Mucosa of stomach (tissue), 1 donor: ENCODE data around the gene CLIP2.

Experiments
- H3K27me3 ChIP-seq: one replicate; pipeline ENCODE4 v1.7.0; 2013; ENCODE audit warnings: mild to moderate bottlenecking, low read length; ENCODE audit not compliant: control insufficient read depth, insufficient read depth
- H3K36me3 ChIP-seq: one replicate; pipeline ENCODE4 v1.7.0; 2013; ENCODE audit warnings: low read length; ENCODE audit not compliant: control insufficient read depth, insufficient read depth
- H3K4me1 ChIP-seq: one replicate; pipeline ENCODE4 v1.7.0; 2013; ENCODE audit warnings: mild to moderate bottlenecking, low read length; ENCODE audit not compliant: control insufficient read depth, insufficient read depth
- H3K4me3 ChIP-seq: one replicate; pipeline ENCODE4 v1.7.0; 2013; ENCODE audit warnings: low read length
- H3K9ac ChIP-seq: one replicate; pipeline ENCODE4 v1.7.0; 2013; ENCODE audit warnings: mild to moderate bottlenecking, low read length, moderate library complexity
- H3K9me3 ChIP-seq: one replicate; pipeline ENCODE4 v1.7.0; 2013; ENCODE audit warnings: mild to moderate bottlenecking, low read length, moderate library complexity; ENCODE audit not compliant: control insufficient read depth
- donor health status: Pancreatic carcinoma.

Gene CLIP2

GRCh38 chr7:74291535-74291934 lies 2.3 kb downstream of the CLIP2 start:
- H3K9ac ChIP-seq, result peak overlapping the region; percentile 17
- H3K4me1 ChIP-seq, result peaks cover 80% of the 10 kb centered on the region
- no peaks in the 10 kb centered on the region for H3K9me3 ChIP-seq
- no peak overlapping the region for H3K4me3 ChIP-seq
- no peaks in the 10 kb centered on the region for H3K36me3 ChIP-seq
- no peaks in the 10 kb centered on the region for H3K27me3 ChIP-seq

GRCh38 chr7:74292757-74293576 lies 3.8 kb downstream of the CLIP2 start:
- peaks cover 66% of the 10 kb centered on the region for H3K4me1 ChIP-seq
- H3K4me3 ChIP-seq, result peak overlapping the region; percentile 63
- H3K9ac ChIP-seq, result peak overlapping the region; percentile 81

DNA sequence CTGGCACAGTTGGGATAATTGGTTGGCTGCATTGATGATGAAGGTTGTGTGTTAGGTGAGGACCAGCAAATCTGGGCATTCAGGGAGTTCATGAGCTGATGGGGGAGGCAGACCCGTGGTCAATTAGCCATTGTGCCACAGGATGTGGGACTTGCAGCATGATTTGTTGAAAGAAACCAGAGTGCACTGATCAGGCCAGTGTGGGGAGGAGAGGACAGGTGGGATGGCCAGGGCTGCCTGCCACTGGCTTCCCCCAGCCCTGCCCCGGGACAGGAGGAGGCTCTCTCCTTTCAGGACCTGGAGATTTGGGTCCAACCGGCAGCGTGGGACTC lies 4.3 kb downstream of the CLIP2 start:
- H3K36me3 ChIP-seq, result no peaks in the 10 kb centered on the region
- H3K9me3 ChIP-seq, result no peaks in the 10 kb centered on the region
- H3K27me3 ChIP-seq, result no peaks in the 10 kb centered on the region
- H3K4me1 ChIP-seq, result peaks cover 61% of the 10 kb centered on the region
- peak overlapping the region; percentile 63 for H3K4me3 ChIP-seq
- peak overlapping the region; percentile 81 for H3K9ac ChIP-seq

More at GRCh38 chr7:74292757-74293576, 3.8 kb downstream of the CLIP2 start:
- Histone ChIP-seq H3K9me3 (no peaks in the 10 kb centered on the region), H3K27me3 (no peaks in the 10 kb centered on the region), H3K36me3 (no peaks in the 10 kb centered on the region)

- Histone ChIP-seq H3K27me3 (no peaks in the 10 kb centered on the region), H3K36me3 (no peaks in the 10 kb centered on the region), H3K9me3 (no peaks in the 10 kb centered on the region), H3K4me1 (peaks cover 59% of the 10 kb centered on the region), H3K9ac (peak overlapping the region; percentile 45), H3K4me3 (no peak overlapping the region)
These were observed 5.2 kb downstream of the CLIP2 start for GRCh38 chr7:74294191-74294998.

DNA sequence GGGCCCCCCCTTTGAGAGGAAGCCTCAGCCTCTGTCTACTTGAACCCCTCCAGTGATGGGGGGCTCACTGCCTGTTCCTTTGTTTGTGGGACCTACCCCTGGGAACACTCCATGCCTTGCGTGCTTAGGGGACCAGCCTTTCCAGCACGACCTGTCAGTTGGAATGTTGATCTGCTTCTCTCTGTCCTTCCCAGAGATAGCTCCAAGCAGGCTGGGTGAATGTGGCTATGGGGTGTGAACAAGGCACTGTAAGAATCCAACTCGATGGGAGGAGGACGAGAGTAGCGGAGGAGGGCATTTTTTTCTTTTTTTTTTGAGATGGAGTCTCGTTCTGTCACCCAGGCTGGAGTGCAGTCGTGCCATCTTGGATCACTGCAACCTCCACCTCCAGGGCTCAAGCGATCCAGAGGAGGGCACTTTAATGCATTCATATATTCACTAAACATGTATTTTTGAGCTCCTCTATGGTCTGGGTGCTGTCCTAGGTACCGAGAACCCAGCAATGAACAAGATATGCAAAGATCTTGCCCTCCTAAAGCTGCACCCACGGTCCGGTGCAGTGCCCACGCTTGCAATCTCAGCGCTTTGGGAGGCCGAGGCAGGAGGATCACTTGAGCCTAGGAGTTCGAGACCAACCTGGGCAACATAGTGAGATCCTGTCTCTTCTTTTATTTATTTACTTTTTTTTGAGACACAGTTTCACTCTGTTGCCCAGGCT lies 8.5 kb downstream of the CLIP2 start:
- no peaks in the 10 kb centered on the region for H3K36me3 ChIP-seq
- no peaks in the 10 kb centered on the region for H3K27me3 ChIP-seq

DNA sequence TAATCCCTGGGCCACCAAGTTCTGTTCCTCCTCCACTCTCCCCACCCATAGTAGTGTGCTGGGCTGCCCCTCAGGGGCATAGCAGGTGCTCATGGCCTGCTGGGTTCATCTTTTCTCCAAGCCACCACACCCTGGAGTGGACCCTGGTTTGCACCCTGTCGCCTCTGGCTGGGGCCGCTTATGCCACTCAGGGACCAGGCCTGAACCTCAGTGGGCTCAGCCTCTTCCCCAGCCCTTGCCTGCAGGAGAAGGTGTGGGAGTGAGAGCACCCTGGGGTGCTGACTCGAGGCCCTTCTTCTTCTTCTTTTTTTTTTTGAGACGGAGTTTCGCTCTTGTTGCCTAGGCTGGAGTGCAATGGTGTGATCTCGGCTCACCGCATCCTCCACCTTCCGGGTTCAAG lies 10.2 kb downstream of the CLIP2 start:
- Histone ChIP-seq H3K9ac (no peak overlapping the region), H3K4me1 (peaks cover 27% of the 10 kb centered on the region), H3K4me3 (no peak overlapping the region), H3K27me3 (no peaks in the 10 kb centered on the region), H3K9me3 (no peaks in the 10 kb centered on the region), H3K36me3 (no peaks in the 10 kb centered on the region)

More for the DNA sequence above, 8.5 kb downstream of the CLIP2 start:
- H3K4me3 ChIP-seq, result no peak overlapping the region
- H3K9ac ChIP-seq, result no peak overlapping the region
- peaks cover 38% of the 10 kb centered on the region for H3K4me1 ChIP-seq
- no peaks in the 10 kb centered on the region for H3K9me3 ChIP-seq

DNA sequence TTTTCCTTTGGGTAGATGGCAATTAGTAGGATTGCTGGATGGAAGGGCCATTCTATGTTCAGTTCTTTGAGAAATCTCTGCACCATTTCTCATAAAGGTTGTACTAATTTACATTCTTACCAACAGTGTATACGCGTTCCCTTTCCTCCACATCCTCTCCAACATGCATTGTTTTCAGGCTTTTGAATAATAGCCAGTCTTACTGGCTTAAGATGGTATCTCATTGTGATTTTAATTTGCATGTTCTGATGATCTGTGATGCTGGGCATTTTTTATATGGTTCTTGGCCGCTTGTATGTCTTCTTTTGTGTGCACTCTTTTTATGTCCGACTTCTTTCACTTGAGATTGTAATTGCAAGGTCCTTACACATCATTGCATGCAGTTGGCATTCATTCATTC lies 11.7 kb downstream of the CLIP2 start:
- no peaks in the 10 kb centered on the region for H3K27me3 ChIP-seq
- no peak overlapping the region for H3K9ac ChIP-seq
- no peaks in the 10 kb centered on the region for H3K36me3 ChIP-seq

GRCh38 chr7:74302745-74303221 lies 13.6 kb downstream of the CLIP2 start:
- Histone ChIP-seq H3K4me1 (peaks cover 30% of the 10 kb centered on the region), H3K9ac (no peak overlapping the region), H3K36me3 (no peaks in the 10 kb centered on the region), H3K4me3 (no peak overlapping the region), H3K27me3 (no peaks in the 10 kb centered on the region), H3K9me3 (no peaks in the 10 kb centered on the region)

More for the DNA sequence above, 11.7 kb downstream of the CLIP2 start:
- H3K4me1 ChIP-seq, result peaks cover 15% of the 10 kb centered on the region
- H3K9me3 ChIP-seq, result no peaks in the 10 kb centered on the region
- H3K4me3 ChIP-seq, result no peak overlapping the region

DNA sequence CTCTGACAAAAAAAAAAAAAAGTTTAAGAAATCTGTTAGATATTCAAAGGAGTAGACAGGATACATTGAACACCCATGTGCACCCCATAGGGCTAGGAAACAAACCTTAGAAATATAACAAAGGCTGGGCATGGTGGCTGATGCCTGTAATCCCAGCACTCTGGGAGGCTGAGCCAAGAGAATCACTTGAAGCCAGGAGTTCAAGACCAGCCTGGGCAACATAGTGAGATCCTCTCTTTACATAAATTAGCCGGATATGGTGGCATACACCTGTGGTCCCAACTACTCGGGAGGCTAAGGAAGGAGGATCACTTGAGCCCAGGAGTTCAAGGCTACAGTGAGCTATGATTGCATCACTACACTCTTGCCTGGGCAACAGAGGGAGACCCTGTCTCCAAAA lies 15.3 kb downstream of the CLIP2 start:
- Histone ChIP-seq H3K4me1 (peaks cover 29% of the 10 kb centered on the region), H3K4me3 (no peak overlapping the region)

GRCh38 chr7:74306004-74306729 lies 17.0 kb downstream of the CLIP2 start:
- no peaks in the 10 kb centered on the region for H3K27me3 ChIP-seq

More for the DNA sequence above, 15.3 kb downstream of the CLIP2 start:
- no peaks in the 10 kb centered on the region for H3K36me3 ChIP-seq
- no peak overlapping the region for H3K9ac ChIP-seq
- H3K9me3 ChIP-seq, result no peaks in the 10 kb centered on the region
- H3K27me3 ChIP-seq, result no peaks in the 10 kb centered on the region

DNA sequence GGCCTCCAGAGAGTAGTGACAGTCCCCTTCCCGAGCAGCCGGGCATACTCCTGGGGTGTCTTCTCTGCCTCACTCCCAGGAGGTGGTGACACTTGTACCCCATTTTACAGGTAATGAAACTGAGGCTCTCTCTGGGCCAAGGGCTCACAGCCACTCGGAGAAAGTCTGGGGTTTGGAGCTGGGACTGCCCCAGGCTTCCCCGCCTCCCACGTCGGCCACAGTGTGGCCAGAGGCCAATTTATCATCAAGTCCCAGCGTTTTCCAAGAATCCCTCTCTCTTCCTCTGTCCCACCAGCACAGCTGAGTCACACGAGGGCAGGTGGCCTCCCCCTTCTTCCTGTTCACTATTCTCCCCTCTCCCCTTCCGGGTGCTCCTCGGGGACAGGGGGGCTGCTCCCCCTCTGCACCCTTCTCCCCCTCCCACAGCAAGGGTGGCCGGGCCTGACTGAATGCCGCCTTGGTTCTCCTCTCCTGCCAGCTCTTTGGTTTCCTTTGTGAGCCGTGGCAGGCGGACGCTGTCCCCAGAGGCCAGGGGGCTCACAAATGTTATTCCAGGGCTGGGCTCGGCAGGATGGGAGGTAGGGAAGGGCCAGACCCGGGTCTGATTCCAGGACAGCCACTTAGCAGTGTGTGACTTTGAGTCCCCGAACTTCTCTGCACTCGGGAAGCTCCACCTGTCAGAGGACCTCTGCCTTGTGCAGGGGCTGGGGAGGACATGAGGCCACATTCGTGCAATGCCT lies 17.7 kb downstream of the CLIP2 start:
- no peaks in the 10 kb centered on the region for H3K36me3 ChIP-seq
- H3K27me3 ChIP-seq, result no peaks in the 10 kb centered on the region
- H3K9ac ChIP-seq, result no peak overlapping the region
- peaks cover 29% of the 10 kb centered on the region for H3K4me1 ChIP-seq
- H3K4me3 ChIP-seq, result no peak overlapping the region
- H3K9me3 ChIP-seq, result no peaks in the 10 kb centered on the region

More at GRCh38 chr7:74306004-74306729, 17.0 kb downstream of the CLIP2 start:
- Histone ChIP-seq H3K4me3 (no peak overlapping the region), H3K4me1 (peaks cover 29% of the 10 kb centered on the region), H3K9me3 (no peaks in the 10 kb centered on the region), H3K9ac (no peak overlapping the region), H3K36me3 (no peaks in the 10 kb centered on the region)
